HG02943 (cell line): ENCODE data around the gene TRIM9.
"Not testable (repeated sequence)": the region's sequence is repeated elsewhere in the genome, so short reads cannot be mapped to it uniquely, and the experiment has no call there.

Source experiments
- ATAC-seq: cut with Tn5 transposase; IDR thresholded peaks from one replicate; pipeline ENCODE4 v1.9.1; 2021; ENCODE audit warnings: mild to moderate bottlenecking, low read depth, moderate library complexity; ENCODE audit not compliant: unreplicated experiment

TRIM9 gene

GRCh38 chr14:50941638-50942037, 153.3 kb downstream of the TRIM9 start:
- not testable (repeated sequence) for ATAC-seq

- no peak for ATAC-seq
These were observed 153.8 kb downstream of the TRIM9 start for GRCh38 chr14:50941151-50941550.

- no peak for ATAC-seq
These were observed 157.1 kb downstream of the TRIM9 start for GRCh38 chr14:50937800-50938199.

GRCh38 chr14:50937325-50937724, 157.6 kb downstream of the TRIM9 start:
- no peak for ATAC-seq

GRCh38 chr14:50936882-50937281, 158.0 kb downstream of the TRIM9 start:
- no peak for ATAC-seq

- no peak for ATAC-seq
These were observed 158.9 kb downstream of the TRIM9 start for GRCh38 chr14:50936016-50936340.

GRCh38 chr14:50935126-50936015, 159.5 kb downstream of the TRIM9 start:
- ATAC-seq = no peak

GRCh38 chr14:50932592-50933495, 162.1 kb downstream of the TRIM9 start:
- no peak for ATAC-seq

- no peak for ATAC-seq
These were observed 162.7 kb downstream of the TRIM9 start for GRCh38 chr14:50932156-50932555.

- no peak for ATAC-seq
These were observed 163.3 kb downstream of the TRIM9 start for GRCh38 chr14:50931559-50931958.

GRCh38 chr14:50929506-50929905, 165.4 kb downstream of the TRIM9 start:
- ATAC-seq = no peak

- no peak for ATAC-seq
These were observed 166.8 kb downstream of the TRIM9 start for GRCh38 chr14:50928002-50928635.

- ATAC-seq = no peak
These were observed 168.0 kb downstream of the TRIM9 start for GRCh38 chr14:50926851-50927386.
